Measurements from ENCODE around the gene FAM83C. TPM values are rescaled to one million over a fixed set of nuclear protein-coding genes. Genes with fewer than 3 reads are reported as not detected.

The FAM83C gene
- total and polyA plus RNA-seq, 9 of the 15 experiments (the other 6 are each of a cell fraction or from before 2014, with no cell fraction given): not detected

DNA sequence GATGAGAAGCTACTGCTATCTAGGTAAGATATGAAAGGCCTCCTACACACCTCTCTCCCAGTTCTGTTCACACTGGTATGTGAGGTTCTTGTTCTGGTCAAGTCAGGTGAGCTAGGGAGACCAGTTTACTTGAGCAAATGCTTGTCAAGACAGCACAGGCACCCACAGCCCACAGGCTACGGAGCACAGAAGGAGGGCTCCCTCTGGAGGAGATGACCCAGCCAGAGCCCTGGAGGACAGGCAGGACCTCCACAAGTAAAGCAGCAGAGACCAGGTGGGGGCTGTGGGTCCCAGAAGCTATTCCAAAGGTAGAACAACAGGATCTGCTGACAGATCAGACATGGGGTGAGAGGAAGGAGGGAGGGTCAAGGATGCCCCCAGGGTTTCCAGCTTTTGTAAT is 27.5 kb downstream of the FAM83C start:
- ChIA-PET POLR2A (interaction anchor here (1.2 to 1.4 kb wide), 2 partner anchors 12 to 48 kb away, joined by 4 to 6 read pairs; no protein-coding TSS in a partner anchor), CTCF (ENCODE audit: low intra/inter-chr PET ratio) (interaction anchor here (0.7 to 1.4 kb wide), 3 partner anchors 56 to 120 kb away, joined by 4 to 6 read pairs (median 5); no protein-coding TSS in a partner anchor)
- peaks cover 0 to 24% of the 10 kb centered on the region in 2 experiments; a peak in 2 of 5 replicates for H3K4me1 ChIP-seq (replicated peaks in 1 of 2; ENCODE audit: control insufficient read depth in 2 of 2, insufficient read depth in 2 of 2, low read length in 2 of 2)
- WGBS (ENCODE audit: insufficient coverage, low coverage, missing lambda C conversion rate): 7% methylated on average over 1 of the region's 1 CpG
- in situ Hi-C loops (cut with MboI): loop anchor here (5.0 kb wide), 1 partner anchor 122 kb away; no protein-coding TSS in a partner anchor
- peaks cover 0 to 22% of the 10 kb centered on the region in 2 experiments; a peak in 2 of 5 replicates for H3K27me3 ChIP-seq (ENCODE audit: control insufficient read depth in 2 of 2, insufficient read depth in 2 of 2, low read length in 2 of 2)
- no peaks in the 10 kb centered on the region for H3K9me3 ChIP-seq (replicated peaks; ENCODE audit: control insufficient read depth, insufficient read depth, low read depth, low read length)
- peak; percentile 49; the same call in 1 of the 2 replicates for TF ChIP-seq STAG1 (CRISPR knock-in tag; IDR thresholded peaks at IDR 0.05; ENCODE audit: borderline replicate concordance)
- TF ChIP-seq TFAP4 (CRISPR knock-in tag; IDR thresholded peaks at IDR 0.05; ENCODE audit: borderline replicate concordance): peak; percentile 31; the same call in 1 of the 2 replicates
- peak; percentile 51 to 61 (median 59) for TF ChIP-seq CTCF (IDR thresholded peaks at IDR 0.05 in 2 of 3, conservative IDR thresholded peaks at IDR 0.05 in 1 of 3; ENCODE audit: insufficient read depth in 2 of 3, low read depth in 1 of 3, low read length in 3 of 3)
- no peak for TF ChIP-seq HDGF (IDR thresholded peaks at IDR 0.05)
- TF ChIP-seq, protein P1, sequence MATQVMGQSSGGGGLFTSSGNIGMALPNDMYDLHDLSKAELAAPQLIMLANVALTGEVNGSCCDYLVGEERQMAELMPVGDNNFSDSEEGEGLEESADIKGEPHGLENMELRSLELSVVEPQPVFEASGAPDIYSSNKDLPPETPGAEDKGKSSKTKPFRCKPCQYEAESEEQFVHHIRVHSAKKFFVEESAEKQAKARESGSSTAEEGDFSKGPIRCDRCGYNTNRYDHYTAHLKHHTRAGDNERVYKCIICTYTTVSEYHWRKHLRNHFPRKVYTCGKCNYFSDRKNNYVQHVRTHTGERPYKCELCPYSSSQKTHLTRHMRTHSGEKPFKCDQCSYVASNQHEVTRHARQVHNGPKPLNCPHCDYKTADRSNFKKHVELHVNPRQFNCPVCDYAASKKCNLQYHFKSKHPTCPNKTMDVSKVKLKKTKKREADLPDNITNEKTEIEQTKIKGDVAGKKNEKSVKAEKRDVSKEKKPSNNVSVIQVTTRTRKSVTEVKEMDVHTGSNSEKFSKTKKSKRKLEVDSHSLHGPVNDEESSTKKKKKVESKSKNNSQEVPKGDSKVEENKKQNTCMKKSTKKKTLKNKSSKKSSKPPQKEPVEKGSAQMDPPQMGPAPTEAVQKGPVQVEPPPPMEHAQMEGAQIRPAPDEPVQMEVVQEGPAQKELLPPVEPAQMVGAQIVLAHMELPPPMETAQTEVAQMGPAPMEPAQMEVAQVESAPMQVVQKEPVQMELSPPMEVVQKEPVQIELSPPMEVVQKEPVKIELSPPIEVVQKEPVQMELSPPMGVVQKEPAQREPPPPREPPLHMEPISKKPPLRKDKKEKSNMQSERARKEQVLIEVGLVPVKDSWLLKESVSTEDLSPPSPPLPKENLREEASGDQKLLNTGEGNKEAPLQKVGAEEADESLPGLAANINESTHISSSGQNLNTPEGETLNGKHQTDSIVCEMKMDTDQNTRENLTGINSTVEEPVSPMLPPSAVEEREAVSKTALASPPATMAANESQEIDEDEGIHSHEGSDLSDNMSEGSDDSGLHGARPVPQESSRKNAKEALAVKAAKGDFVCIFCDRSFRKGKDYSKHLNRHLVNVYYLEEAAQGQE (IDR thresholded peaks at IDR 0.05; ENCODE audit: borderline replicate concordance): peak; percentile 44; the same call in 1 of the 2 replicates
- TF ChIP-seq, protein P1 (CRISPR knock-in tag; IDR thresholded peaks at IDR 0.05; ENCODE audit: low read depth): no peak
- TF ChIP-seq RAD21 (CRISPR knock-in tag; conservative IDR thresholded peaks at IDR 0.05 in 1 of 2, IDR thresholded peaks at IDR 0.05 in 1 of 2): peak in 1 of 2 experiments; percentile 70; a peak in 2 of 4 replicates
- peak; percentile 37; the same call in 1 of the 2 replicates for TF ChIP-seq SMC3 (conservative IDR thresholded peaks at IDR 0.05; ENCODE audit: insufficient read depth, low read depth, low read length)
- TF ChIP-seq PTRF (tag; IDR thresholded peaks at IDR 0.05): no peak
- no peaks in the 10 kb centered on the region for H3K9me1 ChIP-seq (ENCODE audit: control insufficient read depth, insufficient read depth, low read length)
- FAIRE-seq (peak; percentile 29), ATAC-seq (peak; percentile 77), DNase-seq (ENCODE audit: extremely low read depth in 1 of 4, low spot score in 3 of 4) (peak in 2 of 4 experiments; percentile 42 to 56)
- H4K20me1 ChIP-seq (replicated peaks; ENCODE audit: control insufficient read depth, insufficient read depth, low read length): 0 out of 2 replicates have a peak, but pooled peaks cover 6% of the 10 kb centered on the region
- no peaks in the 10 kb centered on the region for H3K36me3 ChIP-seq (ENCODE audit: control insufficient read depth, insufficient read depth, low read length)
- no peak overlapping the region for H3K9ac ChIP-seq (ENCODE audit: insufficient read depth in 1 of 2, low read depth in 2 of 2, low read length in 2 of 2)
- H3K79me2 ChIP-seq (ENCODE audit: control insufficient read depth, insufficient read depth, low read length): no peaks in the 10 kb centered on the region
- BruUV-seq (replicated peaks): no TSS peak
- no peak overlapping the region for H3K4me3 ChIP-seq
- intact Hi-C loops (cut with micrococcal nuclease): loop anchor here (10.0 kb wide), 2 partner anchors 390 to 430 kb away; partner anchors contain the start of genes ACSS2 and GGT7
- H3K27ac ChIP-seq (ENCODE audit: extremely low read depth, low read depth, low read length): no peak overlapping the region
- H3K4me2 ChIP-seq (ENCODE audit: insufficient read depth, low read length): no peak overlapping the region
- no peak overlapping the region for H2AFZ ChIP-seq (ENCODE audit: low read depth, low read length)
